H1 (cell line): ENCODE data around the gene FNDC11. TPM values are rescaled to one million over a fixed set of nuclear protein-coding genes. Genes with fewer than 3 reads are reported as not detected.

ENCODE experiments used
- CTCF ChIA-PET: fragments of 300-600 bp; sonication (Branson Sonifier 250); formaldehyde crosslinking; loops from one replicate; lab custom pipeline; 2021; ENCODE audit not compliant: partially characterized antibody; lab: Charles Lee
- POLR2A ChIA-PET: fragments of 300-600 bp; sonication (Branson Sonifier 250); formaldehyde crosslinking; loops from one replicate; lab custom pipeline; 2021; ENCODE audit warnings: inconsistent platforms; ENCODE audit not compliant: partially characterized antibody; lab: Charles Lee
- DNase-seq, 2 experiments: peaks; one replicate each; pipeline versions ENCODE4 v3.0.0 to v3.0.0-alpha.2; 2010 to 2022; ENCODE audit warnings: low spot score in 2 of 2, low read depth in 1 of 2, mixed read lengths in 1 of 2
- FAIRE-seq: peaks from 2 replicates; lab custom pipeline; 2011; peaks lifted over from hg19 to GRCh38; lab: Jason Lieb, UNC
- H2AFZ ChIP-seq: 2 replicates; pipeline ENCODE4 v1.8.1; 2012; ENCODE audit warnings: low read length, inconsistent platforms
- H2AK5ac ChIP-seq: 2 replicates; pipeline ENCODE4 v1.6.1; 2013; ENCODE audit warnings: low read depth, low read length
- H2BK120ac ChIP-seq: replicated peaks from 2 replicates; pipeline ENCODE3; 2013; ENCODE audit warnings: low read depth, low read length, inconsistent platforms
- H2BK12ac ChIP-seq: 2 replicates; pipeline ENCODE4 v1.6.1; 2013; ENCODE audit warnings: low read depth, low read length
- H2BK15ac ChIP-seq: 2 replicates; pipeline ENCODE4 v1.6.1; 2013; ENCODE audit warnings: low read length
- H2BK20ac ChIP-seq: 2 replicates; pipeline ENCODE4 v1.6.1; 2013; ENCODE audit warnings: low read length
- H2BK5ac ChIP-seq: 2 replicates; pipeline ENCODE4 v1.6.1; 2013; ENCODE audit warnings: low read depth, low read length
- H3K14ac ChIP-seq: 2 replicates; pipeline ENCODE4 v1.6.1; 2013; ENCODE audit warnings: inconsistent platforms; ENCODE audit not compliant: insufficient read length
- H3K18ac ChIP-seq: 2 replicates; pipeline ENCODE4 v1.6.1; 2013; ENCODE audit warnings: low read length; ENCODE audit errors: extremely low read depth
- H3K23ac ChIP-seq: 2 replicates; pipeline ENCODE4 v1.6.1; 2013; ENCODE audit warnings: inconsistent platforms; ENCODE audit not compliant: insufficient read length
- H3K23me2 ChIP-seq: 2 replicates; pipeline ENCODE4 v1.6.1; 2013; ENCODE audit warnings: low read depth, low read length
- H3K27ac ChIP-seq: 2 replicates; pipeline ENCODE4 v1.6.1; 2011; ENCODE audit warnings: low read depth, low read length, inconsistent platforms
- H3K27me3 ChIP-seq, 4 experiments: replicated peaks in 1 of 4; 1 replicate in 1 of 4; 2 replicates in 3 of 4; pipeline versions ENCODE4 v1.6.1 to v1.8.1; 2011 to 2013; ENCODE audit warnings: low read length in 3 of 4, mild to moderate bottlenecking in 3 of 4, inconsistent platforms in 2 of 4, mixed read lengths in 2 of 4, moderate library complexity in 1 of 4; ENCODE audit not compliant: control insufficient read depth in 3 of 4, insufficient read depth in 3 of 4; ENCODE audit errors: extremely low read depth in 1 of 4
- H3K36me3 ChIP-seq, 4 experiments: 2 replicates each; pipeline versions ENCODE4 v1.6.1 to v1.8.1; 2011 to 2013; ENCODE audit warnings: mild to moderate bottlenecking in 4 of 4, low read length in 3 of 4, moderate library complexity in 2 of 4, control low read depth in 1 of 4, inconsistent platforms in 1 of 4; ENCODE audit not compliant: insufficient read depth in 4 of 4, control insufficient read depth in 2 of 4
- H3K4ac ChIP-seq: replicated peaks from 2 replicates; pipeline ENCODE3; 2013; ENCODE audit warnings: low read length, low read depth, mixed read lengths, inconsistent platforms; ENCODE audit not compliant: insufficient read length
- H3K4me1 ChIP-seq, 4 experiments: replicated peaks in 1 of 4; 1 replicate in 1 of 4; 2 replicates in 3 of 4; pipeline versions ENCODE4 v1.6.1 to v1.8.1; 2011 to 2013; ENCODE audit warnings: low read length in 3 of 4, inconsistent platforms in 2 of 4, mixed read lengths in 1 of 4; ENCODE audit not compliant: insufficient read depth in 4 of 4, control insufficient read depth in 3 of 4
- H3K4me2 ChIP-seq, 2 experiments: 2 replicates each; pipeline versions ENCODE4 v1.6.1 to v1.8.1; 2011 to 2013; ENCODE audit warnings: low read depth in 2 of 2, low read length in 2 of 2, control low read depth in 1 of 2, inconsistent platforms in 1 of 2, mild to moderate bottlenecking in 1 of 2; ENCODE audit not compliant: insufficient read depth in 1 of 2
- H3K4me3 ChIP-seq, 4 experiments: fragments of 200-600, 300-600 bp in 1 of 4; sonication (generic), shearing (Covaris generic), sonication (Bioruptor Twin) in 1 of 4; 2 replicates each; pipeline versions ENCODE4 v1.5.1 to v1.8.1; 2011 to 2016; ENCODE audit warnings: low read length in 4 of 4, low read depth in 3 of 4, control low read depth in 2 of 4, inconsistent platforms in 2 of 4, mild to moderate bottlenecking in 2 of 4, mixed read lengths in 1 of 4, moderate library complexity in 1 of 4; ENCODE audit not compliant: insufficient read depth in 2 of 4; ENCODE audit errors: extremely low read depth in 1 of 4
- H3K56ac ChIP-seq: replicated peaks from 2 replicates; pipeline ENCODE3; 2013; ENCODE audit warnings: low read depth, mild to moderate bottlenecking, mixed read lengths, low read length, inconsistent platforms; ENCODE audit not compliant: insufficient read length
- H3K79me1 ChIP-seq: 2 replicates; pipeline ENCODE4 v1.6.1; 2013; ENCODE audit warnings: low read depth, low read length, control low read depth
- H3K79me2 ChIP-seq, 2 experiments: 2 replicates each; pipeline versions ENCODE4 v1.6.1 to v1.8.1; 2012 to 2013; ENCODE audit warnings: low read length in 2 of 2, mild to moderate bottlenecking in 2 of 2, inconsistent platforms in 1 of 2; ENCODE audit not compliant: insufficient read depth in 2 of 2, control insufficient read depth in 1 of 2
- H3K9ac ChIP-seq, 4 experiments: replicated peaks in 1 of 4; 1 replicate in 1 of 4; 2 replicates in 3 of 4; pipeline versions ENCODE4 v1.6.1 to v1.8.1; 2011 to 2013; ENCODE audit warnings: low read depth in 3 of 4, low read length in 3 of 4, control low read depth in 2 of 4, mild to moderate bottlenecking in 2 of 4, moderate library complexity in 2 of 4, inconsistent platforms in 1 of 4; ENCODE audit errors: extremely low read depth in 1 of 4
- H3K9me3 ChIP-seq, 2 experiments: 2 replicates each; pipeline versions ENCODE4 v1.6.1 to v1.8.1; 2012 to 2013; ENCODE audit warnings: mild to moderate bottlenecking in 2 of 2, moderate library complexity in 2 of 2, control low read depth in 1 of 2, inconsistent platforms in 1 of 2, low read depth in 1 of 2, low read length in 1 of 2, mixed read lengths in 1 of 2; ENCODE audit not compliant: insufficient read depth in 2 of 2
- H4K20me1 ChIP-seq, 2 experiments: replicated peaks in 1 of 2; 2 replicates each; pipeline versions ENCODE3 to v1.8.1; 2011 to 2013; ENCODE audit warnings: inconsistent platforms in 2 of 2, low read length in 2 of 2, mild to moderate bottlenecking in 1 of 2; ENCODE audit not compliant: insufficient read depth in 2 of 2, control insufficient read depth in 1 of 2
- H4K5ac ChIP-seq: 2 replicates; pipeline ENCODE4 v1.6.1; 2013; ENCODE audit warnings: low read length, low read depth, mixed read lengths, inconsistent platforms; ENCODE audit not compliant: insufficient read length
- H4K8ac ChIP-seq: 2 replicates; pipeline ENCODE4 v1.8.0; 2013; ENCODE audit warnings: mild to moderate bottlenecking, moderate library complexity, low read length, inconsistent platforms; ENCODE audit not compliant: insufficient read depth; ENCODE audit errors: extremely low read depth
- H4K91ac ChIP-seq: replicated peaks from 2 replicates; pipeline ENCODE3; 2013; ENCODE audit warnings: low read length, mixed read lengths, inconsistent platforms; ENCODE audit not compliant: insufficient read length
- ASH2L ChIP-seq: fragments of 200-600, 300-600 bp; sonication (generic); IDR thresholded peaks from one replicate; pipeline ENCODE4 v1.7.1; 2017; ENCODE audit warnings: low read length
- RBBP5 ChIP-seq: IDR thresholded peaks from 2 replicates; pipeline ENCODE4 v1.7.1; 2012; ENCODE audit warnings: low read depth, mild to moderate bottlenecking, inconsistent platforms, low read length, moderate library complexity, borderline replicate concordance
- SP1 ChIP-seq: IDR thresholded peaks from 2 replicates; pipeline ENCODE4 v1.6.1; 2011; ENCODE audit warnings: low read depth, low read length
- TAF1 ChIP-seq: IDR thresholded peaks from 2 replicates; pipeline ENCODE4 v1.6.1; 2011; ENCODE audit warnings: mild to moderate bottlenecking, low read depth, low read length
- TAF7 ChIP-seq: optimal IDR thresholded peaks from 2 replicates; pipeline ENCODE3; 2011; ENCODE audit warnings: low read depth, mild to moderate bottlenecking, inconsistent platforms, low read length, moderate library complexity, borderline replicate concordance
- WGBS, 2 experiments: shearing (Covaris generic) in 1 of 2; methylation state at CpG; one replicate each; pipeline versions ENCODE4 v1.1.6 to v1.1.7; 2013 to 2015; ENCODE audit warnings: low lambda C conversion rate in 2 of 2, mixed read lengths in 2 of 2, inconsistent platforms in 1 of 2, low coverage in 1 of 2, missing lambda C conversion rate in 1 of 2; ENCODE audit not compliant: insufficient replicate concordance in 2 of 2, insufficient coverage in 1 of 2, insufficient read length in 1 of 2; ENCODE audit errors: extremely low coverage in 1 of 2, missing lambda C conversion rate in 1 of 2; 5-methylcytosine and 5-hydroxymethylcytosine counted together
- polyA plus RNA-seq, 7 experiments: library from polyadenylated mRNA; depleted of rRNA in 3 of 7; stranded (reverse) in 5 of 7; unstranded in 2 of 7; fragments of >200 nt in 5 of 7; fragments of 200-250 nt in 2 of 7; gene quantifications; 1 replicate in 5 of 7; 2 replicates in 1 of 7; 4 replicates in 1 of 7; pipeline versions ENCODE4 v1.2.1 to v1.2.3, GENCODE V29; 2011 to 2013; ENCODE audit warnings: missing spikeins in 2 of 7, mixed read lengths in 2 of 7
- total RNA-seq: library from RNA; stranded (reverse); fragmentation: NEBNext Ultra II Directional; extraction: Animal tissue kit (Norgen Biotek cat#: 25700); gene quantifications from 2 replicates; pipeline ENCODE4 v1.2.1, GENCODE V29; 2021

Gene FNDC11
- total and polyA plus RNA-seq, 2 of the 8 experiments (the other 6 are each of a cell fraction or from before 2014, with no cell fraction given) = 2.6 to 8.8 TPM

- H3K27me3 ChIP-seq = no peaks in the 10 kb centered on the region
- WGBS, 2 experiments = 85% methylated on average over 6 of the region's 6 CpGs; no CpG with 5 or more reads in 1 of the 2 experiments
- POLR2A ChIA-PET = interaction anchor here (1.5 to 1.7 kb wide), 2 partner anchors 11 to 25 kb away, joined by 3 to 5 read pairs; no protein-coding TSS in a partner anchor
- no peak for TF ChIP-seq TAF1
- TF ChIP-seq RBBP5 = no peak
- TF ChIP-seq ASH2L = no peak
- TF ChIP-seq TAF7 = no peak
- TF ChIP-seq SP1 = no peak
Measured at GRCh38 chr20:63545814-63546213, 8.1 kb upstream of the FNDC11 start.

More at GRCh38 chr20:63545814-63546213, 8.1 kb upstream of the FNDC11 start:
- H3K23me2 ChIP-seq = no peaks in the 10 kb centered on the region
- H4K91ac ChIP-seq = no peak overlapping the region
- FAIRE-seq (no peak), DNase-seq (no peak)
- no peaks in the 10 kb centered on the region for H3K36me3 ChIP-seq
- no peaks in the 10 kb centered on the region for H4K20me1 ChIP-seq
- no peak overlapping the region for H3K56ac ChIP-seq
- H3K9ac ChIP-seq = no peak overlapping the region
- H2AK5ac ChIP-seq = no peak overlapping the region
- no peaks in the 10 kb centered on the region for H3K9me3 ChIP-seq
- peaks cover 0 to 20% (median 7%) of the 10 kb centered on the region in 4 experiments; a peak in 6 of 7 replicates for H3K4me1 ChIP-seq
- H3K18ac ChIP-seq = no peak overlapping the region
- H2AFZ ChIP-seq = no peak overlapping the region
- CTCF ChIA-PET = interaction anchor here (0.6 to 1.5 kb wide), 9 partner anchors 10 to 428 kb away, joined by 3 to 6 read pairs (median 4); partner anchors contain the start of gene TPD52L2
- no peak overlapping the region for H2BK20ac ChIP-seq
- no peak overlapping the region for H4K8ac ChIP-seq
- no peak overlapping the region for H4K5ac ChIP-seq
- no peak overlapping the region for H2BK15ac ChIP-seq
- no peak overlapping the region for H3K23ac ChIP-seq
- no peaks in the 10 kb centered on the region for H3K79me1 ChIP-seq
- no peak overlapping the region for H3K4ac ChIP-seq
- H3K4me3 ChIP-seq = no peak overlapping the region
- no peak overlapping the region for H2BK5ac ChIP-seq
- H2BK120ac ChIP-seq = no peak overlapping the region
- H3K4me2 ChIP-seq = no peak overlapping the region
- 0 out of 2 replicates have a peak overlapping the region, but pooled peaks have one; percentile 39 for H2BK12ac ChIP-seq
- no peaks in the 10 kb centered on the region for H3K79me2 ChIP-seq
- H3K27ac ChIP-seq = no peak overlapping the region
- no peak overlapping the region for H3K14ac ChIP-seq
